ENCODE results near the gene UBAP1L. TPM values are rescaled to one million over a fixed set of nuclear protein-coding genes. Genes with fewer than 3 reads are reported as not detected.
"Not testable (repeated sequence)": the region's sequence is repeated elsewhere in the genome, so short reads cannot be mapped to it uniquely, and the experiment has no call there.

The UBAP1L gene
- total RNA-seq, result 1 to 10 TPM; 2.1 to 2.9 TPM
- long read RNA-seq, full-length matches to known transcripts, result 1 of 2 reads
- long read RNA-seq, partial matches to known transcripts, result 0 of 2 reads
- long read RNA-seq, other reads (novel, unspliced or antisense), result 1 of 2 reads

DNA sequence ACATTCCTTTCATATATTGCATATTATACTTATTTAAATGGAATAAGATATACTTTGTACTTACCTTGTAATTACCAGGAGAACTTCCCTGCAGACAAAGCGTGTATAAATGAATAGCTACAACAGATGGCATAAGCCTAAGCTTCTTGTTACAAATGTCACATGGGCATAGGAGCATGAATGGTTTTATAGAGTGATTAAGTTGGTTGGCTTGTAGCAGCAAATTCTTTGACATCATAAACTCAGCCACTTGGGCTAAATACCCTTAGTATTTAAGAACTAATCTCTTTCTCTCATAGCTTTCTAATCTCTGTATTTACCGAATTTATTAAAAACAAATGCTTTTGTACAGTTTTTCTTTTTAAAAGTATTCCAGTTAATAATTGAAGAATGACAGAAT, at the start of gene UBAP1L:
UBAP1L (minus strand) TSS at position 115 of the 400 bp plus-strand sequence. CDS start 8,985 bp downstream, outside the sequence.
- ATAC-seq, result no peak
- DNase-seq, result no peak
- intact Hi-C loops (cut with DNase I), result no loop called here

DNA sequence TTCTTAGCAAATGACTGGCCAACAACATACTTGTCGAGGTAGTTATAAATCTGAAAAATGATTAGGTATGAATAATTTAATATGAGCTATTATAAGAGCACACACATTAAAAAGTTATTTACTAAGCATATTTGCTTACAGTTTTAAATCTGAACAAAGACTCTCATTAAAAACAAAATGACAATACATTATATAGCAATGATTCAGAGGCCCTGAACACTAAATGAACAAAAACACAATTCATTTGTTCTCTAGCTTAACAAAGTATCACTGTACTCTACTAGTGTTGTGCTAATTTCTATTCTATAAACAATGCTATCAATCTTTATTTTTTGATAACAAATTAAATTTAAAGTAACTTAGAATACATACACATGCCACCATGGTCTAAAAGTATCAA, 49.1 kb upstream of the UBAP1L start:
- no peak for DNase-seq
- intact Hi-C loops (cut with DNase I), result no loop called here
- no peak for ATAC-seq

DNA sequence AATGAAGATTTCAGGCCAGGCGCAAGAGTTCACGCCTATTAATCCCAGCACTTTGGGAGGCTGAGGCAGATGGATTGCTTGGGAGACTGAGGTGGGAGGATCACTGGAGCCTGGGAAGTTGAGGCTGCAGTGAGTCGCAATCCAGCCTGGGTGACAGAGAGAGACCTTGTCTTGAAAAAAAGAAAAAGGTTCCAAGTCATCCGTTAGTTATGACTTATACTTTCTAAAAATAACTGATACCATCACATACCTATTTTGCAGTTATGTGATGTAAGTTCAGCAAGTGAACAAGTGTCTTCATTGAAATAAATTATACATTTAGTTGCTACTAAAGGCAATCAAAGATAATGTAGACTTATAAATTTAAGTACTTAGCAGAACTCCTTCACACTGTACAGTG, 48.0 kb upstream of the UBAP1L start:
- intact Hi-C loops (cut with DNase I), result no loop called here
- DNase-seq, result no peak
- peak in 1 of 2 donors; percentile 12 for ATAC-seq

DNA sequence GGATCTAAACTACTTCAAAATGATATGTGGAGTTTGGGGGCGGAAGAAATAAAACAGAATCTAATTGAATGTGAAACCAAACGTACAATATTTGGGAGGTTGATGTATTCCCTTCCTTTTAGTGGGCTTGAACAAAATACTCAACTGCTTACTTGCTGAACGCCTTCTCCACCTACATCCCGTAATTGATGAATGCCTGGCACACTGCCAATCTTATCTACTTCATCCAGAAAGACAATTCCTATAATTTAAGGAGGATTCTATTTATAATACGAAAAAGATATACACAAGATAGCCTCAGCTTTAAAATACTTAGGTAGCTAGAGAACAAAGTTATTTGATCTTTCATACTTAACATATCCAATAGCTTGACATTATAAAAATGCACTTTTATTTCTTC, 41.7 kb upstream of the UBAP1L start:
- intact Hi-C loops (cut with DNase I), result no loop called here
- ATAC-seq (no peak), DNase-seq (no peak)

DNA sequence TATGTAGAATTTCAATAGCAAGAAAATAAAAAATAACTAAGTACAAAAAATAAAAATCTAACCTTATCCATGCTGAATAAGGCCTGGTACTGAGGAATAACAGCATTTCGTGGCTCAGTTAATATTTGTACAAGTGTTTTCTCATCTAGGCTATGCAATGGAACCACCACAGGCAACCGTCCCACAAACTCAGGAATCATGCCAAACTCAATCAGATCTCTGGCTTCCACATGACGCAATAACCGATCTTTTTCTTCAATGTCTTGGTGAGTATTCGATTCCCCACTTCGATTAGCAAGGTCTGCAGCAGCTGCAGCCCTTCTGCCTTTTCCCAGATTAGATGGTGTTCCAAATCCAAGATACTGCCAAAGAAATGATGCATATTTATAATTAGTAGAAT, 39.7 kb upstream of the UBAP1L start:
- no peak for ATAC-seq
- intact Hi-C loops (cut with DNase I), result no loop called here
- no peak for DNase-seq

DNA sequence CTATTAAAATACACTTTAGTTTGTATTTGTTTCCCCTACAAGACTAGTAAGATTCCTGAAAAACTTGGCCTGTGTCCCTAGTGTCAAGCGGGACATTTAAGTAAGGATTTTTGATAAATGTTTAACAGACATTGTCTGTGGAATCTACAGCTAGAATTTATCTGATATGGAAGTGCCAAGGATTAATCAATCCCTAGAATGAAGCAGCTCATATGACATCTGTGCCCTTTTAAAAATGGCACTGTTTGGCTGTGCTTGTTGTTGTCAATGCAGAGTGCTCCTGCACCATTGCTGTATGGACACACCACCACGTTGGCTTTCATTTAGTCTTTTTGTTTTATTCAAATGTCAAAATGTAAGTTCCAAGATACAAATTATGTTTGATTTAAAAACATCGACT, 32.9 kb upstream of the UBAP1L start:
- intact Hi-C loops (cut with DNase I), result no loop called here
- no peak for DNase-seq
- no peak for ATAC-seq

DNA sequence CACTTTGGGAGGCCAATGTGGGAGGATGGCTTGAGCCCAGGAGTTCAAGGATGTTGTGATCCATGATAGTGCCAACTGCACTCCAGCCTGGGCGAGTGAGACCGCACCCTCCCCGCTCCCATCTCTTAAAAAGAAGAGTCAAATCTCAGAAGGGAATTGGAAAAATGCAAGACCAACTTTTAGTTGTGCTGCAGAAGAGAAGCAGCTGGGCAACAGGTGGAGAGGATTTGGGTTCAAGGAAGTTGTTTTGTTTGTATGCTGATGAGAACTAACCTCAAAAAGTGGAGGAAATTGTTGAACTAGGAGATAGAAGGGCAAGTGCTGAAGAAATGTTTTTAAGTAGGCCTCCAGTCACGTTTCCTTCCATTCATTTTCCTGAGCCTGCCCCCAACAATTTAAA, 31.4 kb upstream of the UBAP1L start:
- intact Hi-C loops (cut with DNase I), result no loop called here
- ATAC-seq, result no peak
- DNase-seq, result no peak

DNA sequence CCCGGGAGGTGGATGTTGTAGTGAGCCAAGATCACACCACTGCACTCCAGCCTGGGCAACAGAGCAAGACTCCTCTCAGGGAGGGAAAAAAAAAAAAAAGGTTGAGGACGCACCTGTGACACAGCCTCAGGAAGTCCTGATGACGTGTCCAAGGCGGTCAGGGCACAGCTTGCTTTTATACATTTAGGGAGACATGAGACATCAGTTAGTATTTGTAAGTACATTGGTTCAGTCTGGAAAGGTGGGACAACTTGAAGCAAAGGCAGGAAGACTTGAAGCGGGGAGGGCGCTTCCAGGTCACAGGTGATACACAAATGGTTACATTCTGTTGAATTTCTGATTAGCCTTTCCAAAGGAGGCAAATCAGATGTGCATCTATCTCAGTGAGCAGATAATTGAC, 23.6 kb upstream of the UBAP1L start:
- intact Hi-C loops (cut with DNase I); DNase-seq; ATAC-seq: not testable (repeated sequence)

DNA sequence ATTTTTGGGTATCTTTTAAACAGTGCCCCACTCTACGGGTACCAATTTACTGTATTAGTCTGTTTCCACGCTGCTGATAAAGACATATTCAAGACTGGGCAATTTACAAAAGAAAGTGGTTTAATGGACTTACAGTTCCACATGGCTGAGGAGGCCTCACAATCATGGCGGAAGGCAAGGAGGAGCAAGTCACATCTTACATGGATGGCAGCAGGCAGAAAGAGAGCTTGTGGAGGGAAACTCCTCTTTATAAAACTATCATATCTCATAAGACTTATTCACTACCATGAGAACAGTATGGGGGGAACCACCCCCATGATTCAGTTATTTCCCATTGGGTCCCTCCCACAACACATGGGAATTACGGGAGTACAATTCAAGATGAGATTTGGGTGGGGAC, 22.9 kb upstream of the UBAP1L start:
- ATAC-seq; DNase-seq; intact Hi-C loops (cut with DNase I): not testable (repeated sequence)

DNA sequence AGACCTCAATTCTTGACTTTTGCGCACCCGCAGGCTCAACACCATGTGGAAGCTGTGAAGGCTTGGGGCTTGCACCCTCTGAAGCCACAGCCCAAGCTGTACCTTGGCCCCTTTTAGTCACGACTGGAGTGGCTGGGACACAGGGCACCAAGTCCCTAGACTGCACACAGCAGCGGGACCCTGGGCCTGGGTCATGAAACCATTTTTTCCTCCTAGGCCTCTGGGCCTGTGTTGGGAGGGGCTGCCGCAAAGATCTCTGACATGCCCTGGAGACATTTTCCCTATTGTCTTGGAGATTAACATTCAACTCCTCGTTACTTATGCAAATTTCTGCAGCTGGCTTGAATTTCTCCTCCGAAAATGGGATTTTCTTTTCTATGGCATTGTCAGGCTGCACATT, 22.1 kb upstream of the UBAP1L start:
- not testable (repeated sequence) for ATAC-seq, DNase-seq

DNA sequence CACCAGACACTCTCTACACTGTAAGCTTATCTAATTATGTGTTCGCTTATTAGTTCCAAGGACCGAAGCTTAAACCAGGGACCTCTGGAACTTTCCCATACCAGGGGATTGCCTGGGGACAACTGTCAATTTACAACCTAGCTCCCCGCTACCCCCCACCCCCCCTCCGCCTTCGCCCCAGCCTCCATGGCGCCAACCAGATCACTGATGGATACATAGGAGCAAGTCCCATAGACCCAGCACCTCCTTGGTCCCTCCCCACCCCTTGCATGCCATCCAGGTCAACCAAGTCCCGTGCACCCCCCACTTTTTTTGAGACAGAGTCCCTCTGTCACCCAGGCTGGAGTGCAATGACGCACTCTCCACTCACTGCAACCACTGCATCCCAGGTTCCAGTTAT, 19.5 kb upstream of the UBAP1L start:
- ATAC-seq, result no peak
- intact Hi-C loops (cut with DNase I), result no loop called here
- DNase-seq, result no peak

More for the DNA sequence above, 22.1 kb upstream of the UBAP1L start:
- intact Hi-C loops (cut with DNase I), result not testable (repeated sequence)

DNA sequence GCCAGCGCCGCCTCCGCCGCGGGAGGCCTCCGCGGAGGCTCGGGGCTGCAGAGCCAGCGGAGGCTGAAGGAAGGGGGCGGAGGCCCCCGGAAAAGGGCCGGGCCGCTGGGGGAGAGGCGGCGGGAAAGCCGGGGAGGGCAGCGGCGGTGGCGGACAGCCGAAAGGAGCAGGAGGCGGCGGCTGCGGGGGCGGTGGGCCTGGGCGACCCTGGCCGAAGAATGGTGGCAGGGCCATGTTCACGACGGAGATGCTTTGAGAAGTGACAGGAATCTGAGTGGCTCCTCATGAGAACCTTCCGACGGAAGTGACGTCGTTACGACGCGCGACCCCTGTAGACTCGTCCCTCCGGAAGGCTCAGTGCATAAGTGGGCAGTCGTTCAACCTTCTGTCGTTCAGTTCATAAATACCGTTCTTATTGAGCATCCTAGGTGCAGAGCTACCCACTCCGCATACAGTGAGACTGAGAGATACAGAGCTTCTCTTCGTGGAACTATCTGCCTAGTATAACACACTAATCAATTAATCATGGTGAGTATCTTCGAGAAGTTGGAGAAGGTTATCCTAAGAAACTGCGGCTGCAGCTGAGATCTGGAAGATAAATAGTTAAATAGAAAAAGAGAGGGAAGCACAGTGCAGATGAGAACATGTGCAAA, 18.7 kb upstream of the UBAP1L start, which contains the start of gene PDCD7:
PDCD7 (minus strand) TSS at position 261 of the 653 bp plus-strand sequence; CDS start at position 234, 27 bp downstream.
- ATAC-seq (peak; percentile 95 to 97), DNase-seq (peak; percentile 93)
- intact Hi-C loops (cut with DNase I), result no loop called here

DNA sequence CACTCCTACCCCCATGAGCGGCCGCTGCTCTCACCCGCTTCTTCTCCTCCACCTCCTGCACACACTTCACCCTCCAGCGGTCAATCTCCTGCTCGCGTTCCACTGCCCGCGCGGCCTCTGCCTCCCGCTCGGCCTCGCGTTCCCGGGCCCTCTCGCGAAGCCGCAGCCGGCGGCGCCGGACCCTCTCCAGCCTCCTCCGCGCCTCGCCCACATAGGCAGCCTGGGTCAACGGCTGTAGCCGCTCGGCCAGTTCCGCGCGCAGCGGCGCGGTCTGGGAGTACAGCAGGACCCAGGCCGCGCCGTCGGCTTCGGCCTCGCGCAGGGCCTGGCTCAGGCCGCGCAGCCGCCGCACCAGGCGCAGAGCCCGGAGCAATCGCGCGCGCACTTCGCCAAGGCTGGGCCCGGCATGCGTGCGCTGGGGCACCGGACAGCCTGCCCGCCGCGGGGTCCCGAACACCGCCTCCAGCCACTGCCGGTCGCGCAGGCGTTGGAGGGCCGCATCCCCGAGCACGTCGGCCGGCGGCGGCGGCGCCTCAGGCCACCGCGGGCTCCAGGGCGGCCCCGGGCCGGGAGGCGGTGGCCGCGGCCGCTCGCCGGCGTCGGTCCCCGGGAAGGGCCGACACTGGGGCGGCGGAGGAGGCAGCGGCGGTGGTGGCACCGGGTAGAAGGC, 18.0 kb upstream of the UBAP1L start:
- intact Hi-C loops (cut with DNase I), result no loop called here
- DNase-seq (peak; percentile 39), ATAC-seq (peak; percentile 76 to 77)

DNA sequence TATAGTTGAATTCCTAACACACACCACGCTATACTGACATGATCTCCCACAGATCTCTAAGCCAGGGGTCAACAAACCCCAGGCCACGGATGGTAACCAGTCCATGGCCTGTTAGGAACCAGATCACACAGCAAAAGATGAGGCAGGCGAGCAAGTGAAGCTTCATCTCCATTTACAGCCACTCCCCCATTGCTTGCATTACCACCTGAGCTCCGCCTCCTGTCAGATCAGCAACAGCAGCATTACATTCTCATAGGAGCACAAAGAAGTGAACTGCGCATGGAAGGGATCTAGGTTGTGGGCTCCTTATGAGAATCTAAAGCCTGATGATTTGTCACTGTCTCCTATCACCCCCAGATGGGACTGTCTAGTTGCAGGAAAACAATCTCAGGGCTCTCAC, 15.9 kb upstream of the UBAP1L start:
- intact Hi-C loops (cut with DNase I), result no loop called here
- DNase-seq (no peak), ATAC-seq (no peak)

DNA sequence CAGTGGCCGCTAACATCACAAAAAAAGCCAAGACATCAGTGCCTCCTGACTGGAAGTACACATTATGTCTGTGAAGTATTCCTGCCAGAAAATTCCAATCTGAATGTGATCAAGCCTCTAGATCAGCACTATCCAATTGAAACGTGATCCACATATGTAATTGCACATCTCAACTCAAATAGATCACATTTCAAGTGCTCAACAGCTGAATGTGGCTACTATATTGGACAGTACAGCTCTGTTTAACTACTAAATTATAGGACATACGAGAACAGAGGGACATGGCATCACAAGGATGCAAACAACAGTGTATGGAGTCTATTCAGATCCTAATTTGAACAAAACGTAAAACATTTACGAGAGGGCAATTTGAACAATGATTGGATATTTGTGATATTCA, 542 bp upstream of the UBAP1L start:
- intact Hi-C loops (cut with DNase I), result no loop called here
- ATAC-seq, result no peak

DNA sequence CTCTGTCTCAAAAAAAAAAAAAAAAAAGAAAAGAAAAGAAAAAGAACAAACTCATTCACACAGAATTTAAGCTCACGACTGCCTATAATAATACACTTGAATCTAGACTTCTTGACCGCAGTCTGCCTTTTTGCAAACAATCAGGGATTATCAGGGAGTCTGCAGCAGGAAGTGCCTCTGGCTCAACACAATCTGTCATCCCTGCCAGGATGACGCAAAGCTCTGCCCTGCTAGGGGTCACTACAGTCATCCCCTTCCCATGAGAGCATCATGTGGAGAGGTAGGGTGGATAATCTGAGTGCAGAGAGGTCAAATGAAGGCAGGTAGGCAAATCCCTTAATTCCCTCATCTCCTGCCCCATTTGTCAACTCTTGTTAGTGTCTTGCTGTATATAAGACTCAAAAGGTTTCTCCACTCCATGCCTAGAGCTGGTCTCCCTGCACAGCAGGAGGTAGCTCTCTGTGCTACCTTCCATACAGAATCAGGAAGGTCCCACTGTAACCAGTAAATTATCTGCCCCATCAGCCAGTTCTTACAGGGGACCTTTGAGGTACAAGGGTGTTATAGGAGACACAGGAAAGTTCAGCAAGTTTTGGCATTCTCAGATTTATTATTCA, 4.2 kb downstream of the UBAP1L start:
- intact Hi-C loops (cut with DNase I), result no loop called here
- peak in 1 of 2 donors; percentile 86 for ATAC-seq
- peak; percentile 73 for DNase-seq

More for the DNA sequence above, 542 bp upstream of the UBAP1L start:
- no peak for DNase-seq

DNA sequence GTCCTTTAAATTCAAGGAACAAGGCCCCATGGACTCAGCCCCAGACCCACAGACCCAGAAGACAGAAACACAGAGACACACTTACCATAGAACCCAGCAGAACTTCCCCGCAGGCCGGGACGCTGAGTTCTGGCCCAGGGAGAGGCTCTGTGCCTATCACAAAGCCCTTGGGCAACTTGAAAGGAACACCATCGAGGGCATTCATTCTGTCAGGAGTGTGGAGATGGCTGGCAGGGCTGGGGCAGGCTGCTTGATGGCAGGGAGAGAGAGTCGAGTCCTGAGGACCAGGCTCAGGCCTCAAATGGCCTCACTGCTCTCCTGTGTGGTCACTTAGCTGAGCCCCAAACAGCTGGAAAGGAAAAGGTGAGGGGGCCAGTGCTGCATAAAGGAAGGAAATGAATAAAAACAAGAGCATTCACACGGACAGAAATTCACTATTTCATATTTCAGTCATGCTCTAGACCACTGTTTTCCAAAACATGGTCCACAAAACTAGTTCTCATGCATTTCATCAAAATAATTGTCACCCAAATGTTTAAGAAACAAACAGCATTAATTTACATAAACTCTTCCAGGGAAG, 8.9 kb downstream of the UBAP1L start:
- DNase-seq (no peak), ATAC-seq (no peak)
- intact Hi-C loops (cut with DNase I), result no loop called here

DNA sequence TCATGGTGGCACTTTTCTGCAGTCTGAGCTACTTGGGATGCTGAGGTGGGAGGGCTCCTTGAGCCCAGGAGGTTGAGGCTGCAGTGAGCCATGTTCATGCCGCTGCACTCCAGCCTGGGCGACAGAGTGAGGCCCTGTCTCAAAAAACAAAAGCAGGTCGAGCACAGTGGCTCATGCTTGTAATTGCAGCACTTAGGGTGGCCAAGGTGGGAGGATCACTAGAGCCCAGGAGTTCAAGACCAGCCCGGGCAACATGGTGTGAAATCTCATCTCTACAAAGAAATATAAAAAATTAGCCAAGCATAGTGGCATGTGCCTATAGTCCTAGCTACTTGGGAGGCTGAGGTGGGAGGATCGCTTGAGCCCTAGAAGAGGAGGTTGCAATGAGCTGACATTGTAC, 10.0 kb downstream of the UBAP1L start:
- DNase-seq (no peak), ATAC-seq (no peak)
- intact Hi-C loops (cut with DNase I), result no loop called here

DNA sequence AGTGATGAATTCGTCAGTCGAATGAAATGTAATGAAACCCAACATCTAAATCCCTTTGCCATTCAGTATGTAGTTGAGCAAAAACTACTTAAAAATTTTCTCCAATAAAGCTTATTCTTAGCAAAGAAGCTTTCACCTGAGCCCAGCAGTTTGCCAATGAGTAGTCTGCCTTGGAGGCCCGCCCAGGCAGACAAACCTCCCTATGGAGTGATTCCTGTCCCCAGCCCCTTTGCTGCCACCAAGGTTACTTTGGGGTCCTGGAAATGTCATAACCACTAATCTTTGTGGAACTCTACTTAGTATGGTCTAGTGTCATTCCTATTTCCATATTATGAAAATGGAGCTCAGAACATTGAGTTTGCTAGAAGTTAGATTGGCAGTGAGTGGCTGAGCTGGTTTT, 12.1 kb downstream of the UBAP1L start:
- DNase-seq (no peak), ATAC-seq (no peak)
- intact Hi-C loops (cut with DNase I), result loop anchor here in 1 of 2 donors (5.0 kb wide), 2 partner anchors 51 to 71 kb away; no protein-coding TSS in a partner anchor
